Measurements from ENCODE around the gene ATP9A. TPM values are rescaled to one million over a fixed set of nuclear protein-coding genes. Genes with fewer than 3 reads are reported as not detected.

The ATP9A gene
- total RNA-seq, 1 experiment from 2014 or later, result 16.8 TPM

DNA sequence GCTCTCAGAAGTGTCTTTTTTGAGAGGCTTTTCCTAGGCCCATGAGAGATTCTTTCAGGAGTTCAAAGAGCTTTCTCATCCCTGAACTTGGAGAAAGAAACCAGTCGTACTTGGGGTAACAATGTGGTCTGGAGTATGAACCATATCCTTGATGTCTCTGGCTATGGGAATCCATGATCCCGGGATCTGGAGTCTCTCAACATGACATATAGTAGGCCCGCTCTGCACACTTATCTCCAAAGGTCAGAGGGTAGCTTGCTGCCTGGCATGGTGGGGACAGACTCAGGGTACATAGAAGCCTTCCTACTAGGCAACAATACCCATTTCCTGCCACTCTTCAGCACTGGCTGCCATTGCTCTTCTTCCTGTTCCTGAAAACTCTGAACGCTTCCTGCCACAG, 183.5 kb downstream of the ATP9A start:
- Histone ChIP-seq H3K27ac (ENCODE audit: low read depth, low read length) (no peak overlapping the region), H3K79me2 (ENCODE audit: insufficient read depth, low read length) (no peaks in the 10 kb centered on the region), H3K9ac (ENCODE audit: low read length) (no peak overlapping the region), H3K9me3 (ENCODE audit: control insufficient read depth in 1 of 2, insufficient read depth in 1 of 2, low read depth in 1 of 2, low read length in 2 of 2) (no peaks in the 10 kb centered on the region), H3K4me3 (replicated peaks in 1 of 2; ENCODE audit: low read depth in 1 of 2, low read length in 2 of 2) (no peak overlapping the region), H4K20me1 (ENCODE audit: insufficient read depth) (no peaks in the 10 kb centered on the region), H3K9me2 (ENCODE audit: insufficient read depth) (no peaks in the 10 kb centered on the region), H3K4me1 (ENCODE audit: control insufficient read depth in 1 of 2, insufficient read depth in 2 of 2, low read length in 2 of 2) (peaks cover 17 to 48% of the 10 kb centered on the region in 2 experiments), H3K36me3 (ENCODE audit: control insufficient read depth in 1 of 2, insufficient read depth in 2 of 2, low read length in 2 of 2) (no peaks in the 10 kb centered on the region), H2AFZ (ENCODE audit: low read depth, low read length, poor library complexity, severe bottlenecking) (no peak overlapping the region), H3K27me3 (ENCODE audit: insufficient read depth, low read length) (no peaks in the 10 kb centered on the region), H3K4me2 (ENCODE audit: low read length) (no peak overlapping the region)
- DNase-seq (ENCODE audit: low read depth, low spot score) (no peak), ATAC-seq (no peak)
- ChIA-PET POLR2A (no interaction called here), CTCF (interaction anchor here (1.0 kb wide), 1 partner anchor 10 kb away, joined by 4 read pairs; no protein-coding TSS in a partner anchor), RAD21 (ENCODE audit: low non-redundant PET in 1 of 2, low total read pairs in 2 of 2, uncharacterized antibody in 2 of 2, unreplicated experiment in 2 of 2) (no interaction called here)
- TF ChIP-seq SRF (IDR thresholded peaks at IDR 0.05; ENCODE audit: low read depth) (no peak), ELF1 (IDR thresholded peaks at IDR 0.05; ENCODE audit: borderline replicate concordance, low read depth) (no peak), SP1 (IDR thresholded peaks at IDR 0.05; ENCODE audit: low read depth) (no peak), EZH2phosphoT487 (IDR thresholded peaks at IDR 0.05; ENCODE audit: borderline replicate concordance) (no peak)
- TF ChIP-seq, protein P1, sequence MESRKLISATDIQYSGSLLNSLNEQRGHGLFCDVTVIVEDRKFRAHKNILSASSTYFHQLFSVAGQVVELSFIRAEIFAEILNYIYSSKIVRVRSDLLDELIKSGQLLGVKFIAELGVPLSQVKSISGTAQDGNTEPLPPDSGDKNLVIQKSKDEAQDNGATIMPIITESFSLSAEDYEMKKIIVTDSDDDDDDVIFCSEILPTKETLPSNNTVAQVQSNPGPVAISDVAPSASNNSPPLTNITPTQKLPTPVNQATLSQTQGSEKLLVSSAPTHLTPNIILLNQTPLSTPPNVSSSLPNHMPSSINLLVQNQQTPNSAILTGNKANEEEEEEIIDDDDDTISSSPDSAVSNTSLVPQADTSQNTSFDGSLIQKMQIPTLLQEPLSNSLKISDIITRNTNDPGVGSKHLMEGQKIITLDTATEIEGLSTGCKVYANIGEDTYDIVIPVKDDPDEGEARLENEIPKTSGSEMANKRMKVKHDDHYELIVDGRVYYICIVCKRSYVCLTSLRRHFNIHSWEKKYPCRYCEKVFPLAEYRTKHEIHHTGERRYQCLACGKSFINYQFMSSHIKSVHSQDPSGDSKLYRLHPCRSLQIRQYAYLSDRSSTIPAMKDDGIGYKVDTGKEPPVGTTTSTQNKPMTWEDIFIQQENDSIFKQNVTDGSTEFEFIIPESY (IDR thresholded peaks at IDR 0.05; ENCODE audit: extremely low read depth, insufficient replicate concordance, low read length), result no peak
- no TSS peak for BruUV-seq (replicated peaks)
- intact Hi-C loops (cut with micrococcal nuclease), result loop anchor here (5.0 kb wide), 1 partner anchor 127 kb away; no protein-coding TSS in a partner anchor

DNA sequence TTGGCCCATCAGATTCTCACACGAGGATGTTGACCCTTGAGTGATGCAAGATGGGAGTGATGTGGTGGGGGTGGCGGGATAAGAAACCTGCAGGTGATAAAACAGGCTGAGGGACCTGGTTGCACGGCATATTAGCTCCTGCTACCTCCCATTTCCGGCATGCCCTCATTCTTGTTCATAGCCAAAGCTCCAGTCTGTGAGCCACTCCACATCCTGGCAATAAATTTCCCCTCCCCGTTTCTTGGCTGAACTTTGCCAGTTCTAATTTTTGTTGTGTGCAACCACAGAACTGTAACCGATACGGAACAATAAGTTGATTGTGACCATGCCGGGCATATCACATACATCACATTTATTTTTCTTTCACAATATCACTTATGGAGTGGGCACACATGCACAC, 184.1 kb downstream of the ATP9A start:
- H3K27me3 ChIP-seq (ENCODE audit: insufficient read depth, low read length), result no peaks in the 10 kb centered on the region
- H3K9me2 ChIP-seq (ENCODE audit: insufficient read depth), result no peaks in the 10 kb centered on the region
- POLR2A ChIA-PET, result no interaction called here
- H3K4me1 ChIP-seq (ENCODE audit: control insufficient read depth in 1 of 2, insufficient read depth in 2 of 2, low read length in 2 of 2), result peaks cover 15 to 42% of the 10 kb centered on the region in 2 experiments
- intact Hi-C loops (cut with micrococcal nuclease), result no loop called here
- H2AFZ ChIP-seq (ENCODE audit: low read depth, low read length, poor library complexity, severe bottlenecking), result no peak overlapping the region
- H3K9ac ChIP-seq (ENCODE audit: low read length), result no peak overlapping the region
- H3K27ac ChIP-seq (ENCODE audit: low read depth, low read length), result no peak overlapping the region
- BruUV-seq (replicated peaks), result no TSS peak
- RAD21 ChIA-PET (ENCODE audit: low non-redundant PET in 1 of 2, low total read pairs in 2 of 2, uncharacterized antibody in 2 of 2, unreplicated experiment in 2 of 2), result no interaction called here
- CTCF ChIA-PET, result interaction anchor here (1.0 kb wide), 1 partner anchor 10 kb away, joined by 4 read pairs; no protein-coding TSS in a partner anchor
- H4K20me1 ChIP-seq (ENCODE audit: insufficient read depth), result no peaks in the 10 kb centered on the region
- H3K4me2 ChIP-seq (ENCODE audit: low read length), result no peak overlapping the region
- ATAC-seq (no peak), DNase-seq (ENCODE audit: low read depth, low spot score) (no peak)
- no peaks in the 10 kb centered on the region for H3K9me3 ChIP-seq (ENCODE audit: control insufficient read depth in 1 of 2, insufficient read depth in 1 of 2, low read depth in 1 of 2, low read length in 2 of 2)
- H3K36me3 ChIP-seq (ENCODE audit: control insufficient read depth in 1 of 2, insufficient read depth in 2 of 2, low read length in 2 of 2), result no peaks in the 10 kb centered on the region
- TF ChIP-seq JUND (IDR thresholded peaks at IDR 0.05) (no peak), SP1 (IDR thresholded peaks at IDR 0.05; ENCODE audit: low read depth) (no peak), POLR2A (IDR thresholded peaks at IDR 0.05; ENCODE audit: borderline replicate concordance, extremely low read depth, insufficient read depth, insufficient read length) (no peak), SRF (IDR thresholded peaks at IDR 0.05; ENCODE audit: low read depth) (no peak), ZFX (IDR thresholded peaks at IDR 0.05) (no peak)
- TF ChIP-seq, protein P2, sequence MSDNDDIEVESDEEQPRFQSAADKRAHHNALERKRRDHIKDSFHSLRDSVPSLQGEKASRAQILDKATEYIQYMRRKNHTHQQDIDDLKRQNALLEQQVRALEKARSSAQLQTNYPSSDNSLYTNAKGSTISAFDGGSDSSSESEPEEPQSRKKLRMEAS (IDR thresholded peaks at IDR 0.05), result no peak
- TF ChIP-seq, protein P1 (IDR thresholded peaks at IDR 0.05; ENCODE audit: extremely low read depth, insufficient replicate concordance, low read length), result no peak
- no peaks in the 10 kb centered on the region for H3K79me2 ChIP-seq (ENCODE audit: insufficient read depth, low read length)
- no peak overlapping the region for H3K4me3 ChIP-seq (replicated peaks in 1 of 2; ENCODE audit: low read depth in 1 of 2, low read length in 2 of 2)

Measured in HCT116 (cell line).